ENCODE results near the gene KCNG2. TPM values are rescaled to one million over a fixed set of nuclear protein-coding genes. Genes with fewer than 3 reads are reported as not detected.

The KCNG2 gene
- total and polyA plus RNA-seq, 2 of the 8 experiments (the other 6 are each of a cell fraction or from before 2014, with no cell fraction given): 0.19 to 0.74 TPM

- TF ChIP-seq PHF8 (conservative IDR thresholded peaks at IDR 0.05; ENCODE audit: low read depth, low read length) (no peak), RFX5 (IDR thresholded peaks at IDR 0.05; ENCODE audit: borderline replicate concordance, low read depth, low read length) (no peak), TAF1 (IDR thresholded peaks at IDR 0.05; ENCODE audit: low read depth, low read length) (no peak), SIX5 (IDR thresholded peaks at IDR 0.05; ENCODE audit: low read depth, low read length) (no peak)
Measured at GRCh38 chr18:79748321-79749180, 49.2 kb upstream of the KCNG2 start (continued).

Data from H1 (cell line).